ENCODE results near the gene TPSB2.
"Not testable (repeated sequence)": the region's sequence is repeated elsewhere in the genome, so short reads cannot be mapped to it uniquely, and the experiment has no call there.

TPSB2 gene

GRCh38 chr16:1243907-1244850 lies 14.2 kb upstream of the TPSB2 start:
- not testable (repeated sequence) for DNase-seq (ENCODE audit: low read depth in 1 of 2, low spot score in 1 of 2)

- DNase-seq (ENCODE audit: low read depth in 1 of 2, low spot score in 1 of 2) = not testable (repeated sequence)
These were observed 13.4 kb upstream of the TPSB2 start for GRCh38 chr16:1243363-1243762.

GRCh38 chr16:1241081-1241480 lies 11.1 kb upstream of the TPSB2 start:
- not testable (repeated sequence) for DNase-seq (ENCODE audit: low read depth in 1 of 2, low spot score in 1 of 2)

- not testable (repeated sequence) for DNase-seq (ENCODE audit: low read depth in 1 of 2, low spot score in 1 of 2)
These were observed 10.5 kb upstream of the TPSB2 start, which contains the start of gene TPSAB1 for GRCh38 chr16:1240436-1240835. Gene TPSAB1, plus strand, starts transcription at chr16:1240705. Its CDS starts 234 bp downstream, at chr16:1240939.

- not testable (repeated sequence) for DNase-seq (ENCODE audit: low read depth in 1 of 2, low spot score in 1 of 2)
These were observed 9.6 kb upstream of the TPSB2 start for GRCh38 chr16:1239575-1239974.

GRCh38 chr16:1238909-1239308 lies 8.9 kb upstream of the TPSB2 start:
- not testable (repeated sequence) for DNase-seq (ENCODE audit: low read depth in 1 of 2, low spot score in 1 of 2)

GRCh38 chr16:1237990-1238389 lies 8.0 kb upstream of the TPSB2 start:
- DNase-seq (ENCODE audit: low read depth in 1 of 2, low spot score in 1 of 2) = no peak

GRCh38 chr16:1236659-1237058 lies 6.7 kb upstream of the TPSB2 start:
- DNase-seq (ENCODE audit: low read depth in 1 of 2, low spot score in 1 of 2) = not testable (repeated sequence)

- not testable (repeated sequence) for DNase-seq (ENCODE audit: low read depth in 1 of 2, low spot score in 1 of 2)
These were observed 2.2 kb upstream of the TPSB2 start for GRCh38 chr16:1232049-1232748.

GRCh38 chr16:1231301-1231700 lies 1.3 kb upstream of the TPSB2 start:
- DNase-seq (ENCODE audit: low read depth in 1 of 2, low spot score in 1 of 2) = not testable (repeated sequence)

- DNase-seq (ENCODE audit: low read depth in 1 of 2, low spot score in 1 of 2) = not testable (repeated sequence)
These were observed 658 bp upstream of the TPSB2 start for GRCh38 chr16:1230471-1231212.

GRCh38 chr16:1229476-1229875 lies 508 bp downstream of the TPSB2 start:
- not testable (repeated sequence) for DNase-seq (ENCODE audit: low read depth in 1 of 2, low spot score in 1 of 2)

GRCh38 chr16:1228227-1228626 lies 1.8 kb downstream of the TPSB2 start:
- not testable (repeated sequence) for DNase-seq (ENCODE audit: low read depth in 1 of 2, low spot score in 1 of 2)

- not testable (repeated sequence) for DNase-seq (ENCODE audit: low read depth in 1 of 2, low spot score in 1 of 2)
These were observed 3.3 kb downstream of the TPSB2 start for GRCh38 chr16:1226692-1227091.

- not testable (repeated sequence) for DNase-seq (ENCODE audit: low read depth in 1 of 2, low spot score in 1 of 2)
These were observed 4.2 kb downstream of the TPSB2 start for GRCh38 chr16:1225728-1226311.

GRCh38 chr16:1225051-1225451 lies 4.9 kb downstream of the TPSB2 start, which contains the start of gene TPSG1:
Gene TPSG1, minus strand, starts transcription at chr16:1225268. Its CDS starts 16 bp downstream, at chr16:1225252.
- DNase-seq (ENCODE audit: low read depth in 1 of 2, low spot score in 1 of 2) = no peak

GRCh38 chr16:1224558-1224957 lies 5.4 kb downstream of the TPSB2 start:
- DNase-seq (ENCODE audit: low read depth in 1 of 2, low spot score in 1 of 2) = no peak

GRCh38 chr16:1223355-1224214 lies 6.4 kb downstream of the TPSB2 start:
- no peak for DNase-seq (ENCODE audit: low read depth in 1 of 2, low spot score in 1 of 2)

- no peak for DNase-seq (ENCODE audit: low read depth in 1 of 2, low spot score in 1 of 2)
These were observed 7.2 kb downstream of the TPSB2 start for GRCh38 chr16:1222553-1223354.

All from stimulated activated CD4-positive, alpha-beta T cell treated with anti-CD3 and anti-CD28 coated beads, Interleukin-15, amount 100 ng/mL, for 1 hour (primary cell).